GM18520 (cell line): ENCODE results near the gene SFMBT2.
"Not testable (repeated sequence)": the region's sequence is repeated elsewhere in the genome, so short reads cannot be mapped to it uniquely, and the experiment has no call there.

Experiments used
- ATAC-seq: cut with Tn5 transposase; IDR thresholded peaks from one replicate; pipeline ENCODE4 v1.9.1; 2021; ENCODE audit not compliant: unreplicated experiment

SFMBT2 gene

DNA sequence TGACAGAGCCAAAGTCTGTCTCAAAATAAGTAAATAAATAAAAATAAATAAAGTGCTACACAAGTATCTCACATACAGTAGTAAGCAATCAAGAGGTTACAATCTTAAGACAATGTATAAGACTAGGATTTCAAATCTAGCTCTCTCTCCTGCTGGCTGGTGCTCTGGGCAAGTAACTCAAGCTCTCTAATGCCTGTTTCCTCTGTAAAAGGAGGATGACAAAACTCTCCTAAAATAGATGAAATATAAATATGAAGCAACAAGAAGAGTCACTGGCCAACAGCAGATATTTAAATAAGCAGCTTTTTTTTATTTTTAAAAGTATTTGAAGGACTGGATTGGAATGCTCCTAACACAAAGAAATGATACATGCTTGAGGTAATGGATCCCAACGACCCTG lies 7.2 kb downstream of the SFMBT2 start:
- ATAC-seq, result no peak

DNA sequence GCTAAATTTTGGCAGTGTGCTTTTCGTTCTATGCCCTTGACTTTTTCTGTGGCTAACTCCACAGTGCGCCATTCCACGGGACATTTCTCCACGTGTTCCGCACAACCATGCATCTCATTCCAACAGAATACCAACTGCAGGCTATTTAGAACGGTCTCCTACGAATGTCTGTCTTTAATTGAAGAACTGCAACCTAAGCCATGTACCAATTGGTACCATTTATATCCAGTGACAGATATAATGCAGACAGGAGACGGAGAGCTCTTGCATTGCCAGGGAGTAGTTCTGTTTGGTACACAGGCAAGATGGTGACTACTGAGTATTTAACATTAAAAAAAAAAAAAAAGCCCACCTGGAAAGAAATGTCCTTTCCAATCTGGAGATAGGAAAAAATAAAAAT lies 9.1 kb downstream of the SFMBT2 start:
- no peak for ATAC-seq

GRCh38 chr10:7401156-7401555 lies 9.7 kb downstream of the SFMBT2 start:
- no peak for ATAC-seq

GRCh38 chr10:7400068-7400715 lies 10.6 kb downstream of the SFMBT2 start:
- ATAC-seq, result no peak

DNA sequence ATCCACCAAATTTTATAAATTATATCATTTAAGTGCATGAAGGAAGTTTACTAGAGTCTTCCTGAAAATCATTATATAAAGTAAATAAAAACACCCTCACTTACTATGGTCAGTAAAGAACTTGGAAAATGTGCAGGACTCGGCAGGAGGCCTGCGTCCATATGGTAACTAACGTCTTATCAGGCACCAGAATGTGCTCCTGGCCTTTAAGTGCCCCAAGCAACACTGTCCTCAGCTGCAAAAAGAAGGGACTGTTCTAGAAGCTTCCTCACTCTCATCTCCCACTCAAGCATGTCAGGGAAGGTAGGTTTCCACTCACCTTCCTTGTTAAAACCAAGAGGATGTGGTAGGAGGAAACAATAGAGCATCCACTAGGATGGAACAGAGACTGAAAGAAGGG lies 11.3 kb downstream of the SFMBT2 start:
- no peak for ATAC-seq

- no peak for ATAC-seq
Measured at GRCh38 chr10:7397049-7398035, 13.5 kb downstream of the SFMBT2 start.

DNA sequence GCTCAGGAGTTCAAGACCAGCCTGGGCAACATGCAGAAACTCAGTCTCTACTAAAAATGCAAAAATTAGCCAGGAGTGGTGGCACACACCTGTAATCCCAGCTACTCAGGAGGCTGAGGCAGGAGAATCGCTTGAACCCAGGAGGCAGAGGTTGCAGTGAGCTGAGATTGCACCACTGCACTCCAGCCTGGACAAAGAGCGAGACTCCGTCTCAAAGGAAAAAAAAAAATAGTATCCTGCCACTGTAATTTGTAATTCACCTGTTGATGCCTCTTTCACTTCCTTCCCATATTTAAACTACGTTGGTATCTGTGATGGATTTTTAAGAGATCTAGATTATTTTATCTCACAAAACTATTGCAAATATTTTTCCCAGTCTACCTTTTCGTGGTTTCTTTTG lies 18.5 kb downstream of the SFMBT2 start:
- not testable (repeated sequence) for ATAC-seq

- ATAC-seq, result no peak
Measured at GRCh38 chr10:7391748-7392147, 19.1 kb downstream of the SFMBT2 start.

- ATAC-seq, result not testable (repeated sequence)
Measured at GRCh38 chr10:7390689-7391110, 20.1 kb downstream of the SFMBT2 start.

- no peak for ATAC-seq
Measured at GRCh38 chr10:7389844-7390243, 21.0 kb downstream of the SFMBT2 start.

DNA sequence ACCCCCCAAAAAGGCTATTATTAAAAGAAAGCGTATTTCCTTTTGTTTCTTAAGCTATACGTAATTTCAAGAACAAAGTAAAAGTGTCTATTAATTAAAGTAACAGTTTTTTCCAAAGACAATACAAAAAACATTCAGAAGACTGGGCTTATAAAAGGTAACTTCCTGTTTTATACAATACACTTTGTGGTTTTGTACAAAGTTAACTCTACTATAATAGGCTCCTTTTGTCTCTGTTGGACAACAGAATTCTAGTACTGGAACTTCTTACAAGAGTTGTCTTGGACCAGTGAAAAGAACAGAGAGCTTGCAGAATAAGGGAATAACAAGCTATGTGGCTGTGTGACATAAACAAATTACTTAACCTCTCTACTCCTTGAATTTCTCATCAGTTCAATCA lies 21.5 kb downstream of the SFMBT2 start:
- no peak for ATAC-seq

- no peak for ATAC-seq
Measured at GRCh38 chr10:7388602-7389001, 22.2 kb downstream of the SFMBT2 start.

GRCh38 chr10:7388149-7388548 lies 22.7 kb downstream of the SFMBT2 start:
- ATAC-seq, result not testable (repeated sequence)

DNA sequence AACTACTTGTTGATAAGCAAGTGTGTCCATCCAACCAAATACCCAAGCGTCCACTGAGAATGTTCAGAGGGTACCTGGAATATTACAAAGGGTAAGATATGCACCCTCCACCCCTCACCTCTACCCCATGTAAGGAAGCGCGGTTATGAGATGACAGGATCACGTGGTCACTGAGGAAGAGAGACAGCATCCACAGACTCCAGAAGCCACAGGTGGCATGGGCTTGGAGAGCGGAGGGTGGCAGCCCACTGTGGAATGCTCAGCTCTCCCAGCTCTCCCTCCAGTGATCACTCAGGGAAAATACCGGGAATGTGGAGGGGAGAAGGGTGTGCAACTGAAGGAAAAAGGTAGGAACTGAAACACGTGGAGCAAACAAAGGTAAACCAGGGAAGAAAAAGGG lies 25.7 kb downstream of the SFMBT2 start:
- ATAC-seq, result no peak

DNA sequence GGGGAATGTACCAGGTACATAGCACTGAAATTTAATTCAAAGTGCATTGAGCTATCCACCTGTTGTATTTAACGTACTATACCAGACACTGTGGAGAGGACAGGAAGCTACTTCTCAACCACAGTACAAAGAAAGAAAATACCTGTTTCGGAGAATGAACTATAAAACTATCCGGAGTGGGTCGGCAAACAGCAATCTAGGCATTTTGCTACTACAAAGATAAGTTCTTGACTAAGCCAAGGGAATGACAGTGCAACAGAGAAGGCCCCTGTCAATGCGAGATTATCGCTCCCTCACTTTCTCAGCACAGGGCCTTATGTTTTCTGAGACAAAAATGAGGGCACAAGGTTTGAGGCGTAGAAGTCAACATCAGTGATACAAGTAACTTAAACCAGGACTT lies 27.4 kb downstream of the SFMBT2 start:
- ATAC-seq, result no peak

DNA sequence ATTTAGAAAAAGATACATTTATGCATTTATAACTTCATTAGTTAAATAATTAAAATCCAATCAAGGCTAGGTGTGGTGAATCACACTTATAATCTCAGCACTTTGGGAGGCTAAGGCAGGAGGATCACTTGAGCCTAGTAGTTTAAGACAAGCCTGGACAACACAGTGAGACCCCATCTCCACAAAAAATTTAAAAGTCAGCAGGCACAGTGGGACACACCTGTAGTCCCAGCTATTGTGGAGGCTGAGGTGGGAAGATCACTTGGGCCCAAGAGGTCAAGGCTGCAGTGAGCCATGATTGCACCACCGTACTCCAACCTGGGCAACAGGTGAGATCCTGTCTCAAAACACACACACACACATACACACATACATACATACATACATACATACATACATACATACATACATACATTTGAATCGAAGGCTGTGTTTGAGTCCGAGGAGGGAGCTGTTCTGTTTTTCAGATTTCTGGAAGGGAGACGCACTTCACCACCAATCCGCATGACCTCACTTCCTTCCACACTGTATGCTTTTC lies 30.1 kb downstream of the SFMBT2 start:
- no peak for ATAC-seq

DNA sequence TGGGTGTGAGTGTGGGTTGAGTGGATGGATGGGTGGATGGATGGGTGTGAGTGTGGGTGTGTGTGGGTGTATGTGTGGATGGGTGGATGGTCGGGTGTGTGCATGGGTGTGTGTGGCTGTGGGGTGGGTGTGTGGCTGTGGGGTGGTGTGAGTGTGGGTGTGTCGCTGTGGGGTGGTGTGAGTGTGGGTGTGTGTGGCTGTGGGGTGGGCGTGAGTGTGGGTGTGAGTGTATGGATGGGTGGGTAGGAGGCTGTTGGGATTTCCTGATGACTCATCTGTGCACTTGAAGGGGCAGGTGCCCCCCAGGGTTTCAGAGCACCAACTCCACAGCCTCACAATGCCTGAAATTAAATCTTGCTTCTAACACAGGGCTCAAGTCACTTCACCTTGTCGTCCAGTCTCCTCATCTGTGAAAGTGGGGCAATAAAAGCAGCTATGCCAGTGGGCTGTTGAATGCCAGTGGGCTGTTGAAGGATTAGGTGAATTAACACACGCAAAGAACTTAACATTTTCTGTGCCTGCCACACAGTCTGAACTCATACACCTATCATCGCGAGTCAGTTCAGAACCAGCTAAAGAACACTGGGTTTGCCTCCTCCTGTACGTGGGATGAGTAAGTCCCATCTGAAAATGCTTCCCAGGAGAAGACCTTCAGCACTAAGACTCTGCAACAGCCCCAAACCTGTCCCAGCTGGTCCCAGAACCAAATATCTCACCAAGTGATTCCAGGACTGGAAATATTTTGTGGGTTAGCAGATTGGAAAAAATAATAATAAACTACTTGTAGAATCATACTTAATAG lies 32.0 kb downstream of the SFMBT2 start:
- no peak for ATAC-seq

DNA sequence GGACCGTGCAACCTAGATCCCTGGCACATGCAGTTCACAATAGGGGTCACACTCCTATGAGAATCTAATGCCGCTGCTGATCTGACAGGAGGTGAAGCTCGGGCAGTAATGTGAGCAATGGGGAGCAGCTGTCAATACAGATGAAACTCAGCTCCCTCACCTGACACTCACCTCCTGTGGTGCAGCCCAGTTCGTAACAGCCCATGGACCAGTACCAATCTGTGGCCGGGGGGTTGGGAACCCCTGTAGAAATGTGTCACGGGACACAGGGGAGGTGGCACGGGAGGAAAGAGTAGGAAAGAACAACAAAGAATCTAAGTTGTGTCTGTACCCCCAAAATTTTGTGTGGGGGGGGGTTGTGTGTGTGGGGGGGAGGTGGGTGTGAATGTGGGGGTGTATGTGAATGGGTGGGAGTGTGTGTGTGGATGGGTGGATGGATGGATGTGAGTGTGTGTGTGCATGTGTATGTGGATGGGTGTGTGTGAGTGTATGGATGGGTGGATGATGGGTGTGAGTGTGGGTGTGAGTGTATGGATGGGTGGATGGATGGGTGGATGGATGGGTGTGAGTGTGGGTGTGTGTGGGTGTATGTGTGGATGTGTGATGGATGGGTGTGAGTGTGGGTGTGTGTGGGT lies 33.1 kb downstream of the SFMBT2 start:
- no peak for ATAC-seq

GRCh38 chr10:7374795-7375194 lies 36.0 kb downstream of the SFMBT2 start:
- ATAC-seq, result no peak

DNA sequence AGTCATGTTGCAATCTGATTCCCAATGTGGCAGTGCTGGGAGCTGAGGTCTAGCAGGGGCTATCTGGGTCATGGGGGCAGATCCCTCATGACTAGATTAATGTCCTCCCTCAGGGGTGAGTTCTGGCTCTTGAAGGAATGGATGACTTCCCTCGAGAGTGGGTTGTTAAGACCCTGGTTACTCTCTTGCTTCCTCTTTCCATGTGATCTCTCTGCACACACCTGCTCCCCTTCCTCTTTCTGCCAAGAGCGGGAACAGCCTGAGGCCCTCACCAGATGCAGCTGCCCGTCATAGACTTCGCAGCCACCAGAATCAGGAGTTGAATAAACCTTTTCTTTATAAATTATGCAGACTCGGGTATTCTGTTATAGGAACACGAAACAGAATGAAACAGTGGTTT lies 37.8 kb downstream of the SFMBT2 start:
- no peak for ATAC-seq

DNA sequence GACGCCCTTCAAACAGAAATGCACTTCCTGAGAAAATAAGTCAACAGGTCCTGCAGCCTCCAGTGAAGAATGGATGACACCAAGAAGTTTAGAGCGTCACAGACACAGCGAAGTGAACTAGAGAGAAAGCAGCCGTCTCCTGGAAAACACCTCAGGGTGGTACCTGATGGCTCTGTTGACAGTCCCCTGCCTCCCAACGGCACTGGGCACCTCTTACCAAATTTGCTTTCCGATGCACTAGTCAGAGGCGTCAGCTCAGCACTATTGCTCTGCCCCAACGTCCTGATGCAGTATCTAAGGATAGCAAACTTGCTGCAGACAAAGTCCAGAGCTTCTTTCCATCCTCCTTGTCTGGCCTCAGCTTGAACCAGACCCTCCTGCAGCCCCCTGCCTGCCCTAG lies 38.3 kb downstream of the SFMBT2 start:
- no peak for ATAC-seq
